HL-60 (cell line): Measurements from ENCODE around the gene HOXC13.

Experiments
- DNase-seq, 2 experiments: peaks; one replicate each; pipeline ENCODE4 v3.0.0-alpha.2; 2010 to 2020; ENCODE audit warnings: low read depth in 1 of 2, low spot score in 1 of 2
- H3K27ac ChIP-seq: fragments of 250-450 bp; sonication (Bioruptor Pico); replicated peaks from 2 replicates; pipeline ENCODE4 v1.5.1; 2020; ENCODE audit warnings: mild to moderate bottlenecking, moderate library complexity
- H3K27me3 ChIP-seq: fragments of 250-450 bp; sonication (Bioruptor Pico); 2 replicates; pipeline ENCODE4 v1.5.1; 2021; ENCODE audit warnings: mild to moderate bottlenecking, moderate library complexity; ENCODE audit not compliant: insufficient read depth, poor library complexity, severe bottlenecking
- H3K4me3 ChIP-seq: replicated peaks from 2 replicates; pipeline ENCODE4 v1.5.1; 2011; ENCODE audit warnings: mild to moderate bottlenecking, control low read depth, low read length; ENCODE audit not compliant: insufficient read depth
- GABPA ChIP-seq: IDR thresholded peaks from 2 replicates; pipeline ENCODE4 v1.6.1; 2012; ENCODE audit warnings: low read depth
- POLR2AphosphoS5 ChIP-seq: IDR thresholded peaks from 2 replicates; pipeline ENCODE4 v1.6.1; 2012; ENCODE audit warnings: low read depth
- REST ChIP-seq: IDR thresholded peaks from 2 replicates; pipeline ENCODE4 v1.6.1; 2012; ENCODE audit warnings: low read depth; ENCODE audit not compliant: insufficient replicate concordance
- SPI1 ChIP-seq: IDR thresholded peaks from 2 replicates; pipeline ENCODE4 v1.6.1; 2012; ENCODE audit warnings: low read depth, mild to moderate bottlenecking, borderline replicate concordance
- TF ChIP-seq, protein P1 (sequence below): IDR thresholded peaks from one replicate; pipeline ENCODE4 v1.5.1; 2011; ENCODE audit warnings: low read length, control low read depth, inconsistent platforms; ENCODE audit not compliant: insufficient read depth

HOXC13 gene

GRCh38 chr12:53937596-53938325 is 870 bp upstream of the HOXC13 start:
- TF ChIP-seq SPI1 (no peak), GABPA (no peak), REST (no peak), POLR2AphosphoS5 (no peak)
- TF ChIP-seq, protein P1, sequence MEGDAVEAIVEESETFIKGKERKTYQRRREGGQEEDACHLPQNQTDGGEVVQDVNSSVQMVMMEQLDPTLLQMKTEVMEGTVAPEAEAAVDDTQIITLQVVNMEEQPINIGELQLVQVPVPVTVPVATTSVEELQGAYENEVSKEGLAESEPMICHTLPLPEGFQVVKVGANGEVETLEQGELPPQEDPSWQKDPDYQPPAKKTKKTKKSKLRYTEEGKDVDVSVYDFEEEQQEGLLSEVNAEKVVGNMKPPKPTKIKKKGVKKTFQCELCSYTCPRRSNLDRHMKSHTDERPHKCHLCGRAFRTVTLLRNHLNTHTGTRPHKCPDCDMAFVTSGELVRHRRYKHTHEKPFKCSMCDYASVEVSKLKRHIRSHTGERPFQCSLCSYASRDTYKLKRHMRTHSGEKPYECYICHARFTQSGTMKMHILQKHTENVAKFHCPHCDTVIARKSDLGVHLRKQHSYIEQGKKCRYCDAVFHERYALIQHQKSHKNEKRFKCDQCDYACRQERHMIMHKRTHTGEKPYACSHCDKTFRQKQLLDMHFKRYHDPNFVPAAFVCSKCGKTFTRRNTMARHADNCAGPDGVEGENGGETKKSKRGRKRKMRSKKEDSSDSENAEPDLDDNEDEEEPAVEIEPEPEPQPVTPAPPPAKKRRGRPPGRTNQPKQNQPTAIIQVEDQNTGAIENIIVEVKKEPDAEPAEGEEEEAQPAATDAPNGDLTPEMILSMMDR = no peak
- Histone ChIP-seq H3K27me3 (peaks cover 78% of the 10 kb centered on the region), H3K4me3 (no peak overlapping the region), H3K27ac (no peak overlapping the region)
- no peak for DNase-seq

DNA sequence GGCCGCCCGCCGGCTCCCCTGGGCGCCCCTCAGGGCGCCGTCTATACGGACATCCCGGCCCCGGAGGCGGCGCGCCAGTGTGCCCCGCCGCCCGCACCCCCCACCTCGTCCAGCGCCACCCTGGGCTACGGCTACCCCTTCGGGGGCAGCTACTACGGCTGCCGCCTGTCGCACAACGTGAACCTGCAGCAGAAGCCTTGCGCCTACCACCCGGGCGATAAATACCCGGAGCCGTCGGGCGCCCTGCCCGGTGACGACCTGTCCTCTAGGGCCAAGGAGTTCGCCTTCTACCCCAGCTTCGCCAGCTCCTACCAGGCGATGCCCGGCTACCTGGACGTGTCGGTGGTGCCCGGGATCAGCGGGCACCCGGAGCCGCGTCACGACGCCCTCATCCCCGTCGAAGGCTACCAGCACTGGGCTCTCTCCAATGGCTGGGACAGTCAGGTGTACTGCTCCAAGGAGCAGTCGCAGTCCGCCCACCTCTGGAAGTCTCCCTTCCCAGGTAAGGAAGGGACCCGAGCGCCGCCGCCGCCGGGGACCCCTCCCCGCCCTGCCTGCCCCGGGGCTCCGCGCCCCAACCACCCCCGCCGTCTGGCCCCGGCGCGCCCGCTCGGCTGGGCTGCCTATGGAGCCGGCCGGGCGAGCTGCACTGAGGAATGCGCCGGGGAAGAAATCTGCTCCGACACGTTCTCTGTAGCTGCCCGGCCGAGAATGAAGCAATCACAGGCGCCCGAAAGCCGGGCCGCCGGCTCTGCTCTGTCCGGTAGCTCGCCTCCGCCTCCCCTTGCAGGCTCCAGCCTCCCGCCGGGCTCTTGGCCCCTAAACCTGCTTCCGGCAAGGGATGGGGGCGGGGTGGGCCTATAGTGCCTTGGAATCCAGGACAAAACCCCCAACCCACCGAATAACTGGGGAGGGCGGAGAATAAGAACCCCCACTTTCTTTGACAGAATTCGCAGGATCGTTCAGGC is 794 bp downstream of the HOXC13 start:
- H3K27me3 ChIP-seq = peaks cover 80% of the 10 kb centered on the region
- no peak overlapping the region for H3K4me3 ChIP-seq
- TF ChIP-seq POLR2AphosphoS5 (no peak), REST (no peak), GABPA (no peak), SPI1 (no peak)
- TF ChIP-seq, protein P1 = no peak
- no peak overlapping the region for H3K27ac ChIP-seq
- DNase-seq = no peak

DNA sequence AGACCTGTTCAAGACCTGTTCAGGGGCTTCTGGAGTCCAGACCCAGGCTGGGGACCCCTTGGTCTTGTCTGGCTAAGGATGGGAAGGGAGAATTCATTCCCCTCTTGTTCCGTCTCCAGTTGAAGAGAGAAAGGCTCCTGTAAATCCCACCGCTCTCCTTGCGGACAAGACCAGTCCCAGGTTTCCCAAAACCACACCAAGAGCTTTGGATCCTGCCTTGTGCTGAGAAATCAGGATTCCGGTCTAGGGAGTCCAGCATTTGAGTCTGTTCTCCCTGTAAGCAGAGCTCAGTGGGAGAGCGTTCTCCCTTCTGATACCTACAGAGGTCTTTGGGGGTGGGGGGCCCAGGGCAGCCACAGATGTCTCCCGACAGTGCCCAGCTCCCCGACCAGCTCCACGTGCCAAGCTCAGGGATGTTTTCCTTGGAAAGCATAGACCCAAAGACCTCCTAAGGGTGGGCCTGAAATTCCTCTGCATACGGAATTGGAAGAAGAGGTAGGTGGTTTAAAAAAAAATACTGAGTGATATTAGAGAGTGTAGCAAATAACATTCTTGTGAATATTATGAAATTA is 1.9 kb downstream of the HOXC13 start:
- Histone ChIP-seq H3K27me3 (peaks cover 80% of the 10 kb centered on the region), H3K4me3 (no peak overlapping the region)
- no peak for DNase-seq

More for the DNA sequence above, 1.9 kb downstream of the HOXC13 start:
- TF ChIP-seq POLR2AphosphoS5 (no peak), GABPA (no peak), SPI1 (no peak), REST (no peak)
- TF ChIP-seq, protein P1 = no peak
- H3K27ac ChIP-seq = no peak overlapping the region
